Uterus (tissue), 4 donors: ENCODE results near the gene TNRC18. TPM values are rescaled to one million over a fixed set of nuclear protein-coding genes. Genes with fewer than 3 reads are reported as not detected.
"Not testable (repeated sequence)": the region's sequence is repeated elsewhere in the genome, so short reads cannot be mapped to it uniquely, and the experiment has no call there.

ENCODE experiments used
- DNase-seq, 2 donors: peaks; one replicate each; pipeline ENCODE4 v3.0.0-alpha.2; 2019 to 2020
- H3K27ac ChIP-seq, 2 donors: fragments of 200-600 bp; sonication (generic); 1 replicate in 1 of 2; 2 replicates in 1 of 2; pipeline ENCODE4 v1.5.1; 2016 to 2018
- H3K27me3 ChIP-seq, 2 donors: fragments of 200-600 bp; sonication (generic); one replicate each; pipeline ENCODE4 v1.5.1; 2018 to 2019; ENCODE audit warnings: control low read depth in 1 of 2
- H3K36me3 ChIP-seq, 2 donors: fragments of 200-600 bp; sonication (generic); one replicate each; pipeline ENCODE4 v1.5.1; 2019; ENCODE audit warnings: control low read depth in 1 of 2
- H3K4me1 ChIP-seq, 2 donors: fragments of 200-600 bp; sonication (generic); one replicate each; pipeline ENCODE4 v1.5.1; 2018 to 2019; ENCODE audit warnings: control low read depth in 1 of 2
- H3K4me3 ChIP-seq, 2 donors: fragments of 200-600 bp; sonication (generic); 1 replicate in 1 of 2; 2 replicates in 1 of 2; pipeline ENCODE4 v1.5.1; 2018 to 2019; ENCODE audit warnings: mild to moderate bottlenecking in 1 of 2
- H3K9me3 ChIP-seq, 2 donors: fragments of 200-600 bp; sonication (generic); one replicate each; pipeline ENCODE4 v1.5.1; 2019; ENCODE audit warnings: control low read depth in 1 of 2
- CTCF ChIP-seq, 4 experiments: fragments of 200-600 bp in 2 of 4; fragments of 450-650 bp in 2 of 4; sonication (generic) in 2 of 4; IDR thresholded peaks; one replicate each; pipeline ENCODE4 v1.5.1; 2016 to 2019; ENCODE audit warnings: antibody characterized with exemption in 4 of 4, mild to moderate bottlenecking in 2 of 4, moderate library complexity in 1 of 4
- POLR2A ChIP-seq, 2 donors: fragments of 450-650 bp; IDR thresholded peaks; one replicate each; pipeline ENCODE4 v1.6.1; 2016; ENCODE audit warnings: antibody characterized with exemption in 2 of 2, mild to moderate bottlenecking in 1 of 2, moderate library complexity in 1 of 2
- intact Hi-C: fragments of 100-400 bp; cut with DNase I; formaldehyde crosslinking; loops from one replicate; pipeline ENCODE4 v1.15.1; 2023; ENCODE audit warnings: low total_unique reads
- total RNA-seq, 4 donors: library from RNA; depleted of rRNA in 3 of 4; stranded (reverse); fragments of >200 nt in 3 of 4; gene quantifications; one replicate each; pipeline versions ENCODE4 v1.1.0 to v1.2.4, GENCODE V29; 2014 to 2023
- donor health status: DM: yes; HTN: yes; CAD: no.

Gene TNRC18
- total RNA-seq, 4 donors from 2014 or later = 28.2 to 179 (median 62.1) TPM

DNA sequence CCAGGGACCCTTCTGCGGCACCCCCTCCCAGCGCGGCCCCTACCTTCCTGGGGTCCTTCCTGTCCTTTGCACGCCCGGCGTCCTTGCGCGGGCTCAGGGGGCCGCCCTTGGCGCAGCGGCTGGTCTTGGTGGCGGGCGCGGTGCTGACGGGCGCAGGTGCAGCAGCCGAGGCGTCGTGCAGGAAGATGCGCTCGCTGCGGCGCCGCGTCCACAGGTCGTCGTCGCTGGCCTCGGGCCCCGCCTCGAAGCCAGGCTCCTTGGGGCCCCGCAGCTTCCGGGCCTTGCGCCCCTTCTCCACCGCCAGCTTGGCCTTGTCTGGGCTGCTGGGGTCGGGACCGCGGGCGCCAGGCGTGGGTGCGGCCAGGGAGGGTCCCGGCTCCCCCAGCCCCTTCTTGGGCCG is 91.1 kb downstream of the TNRC18 start:
- TF ChIP-seq POLR2A (IDR thresholded peaks at IDR 0.05) (no peak), CTCF (IDR thresholded peaks at IDR 0.05) (no peak)
- H3K27ac ChIP-seq = no peak overlapping the region
- H3K36me3 ChIP-seq = no peaks in the 10 kb centered on the region
- intact Hi-C loops = no loop called here
- no peaks in the 10 kb centered on the region for H3K9me3 ChIP-seq
- H3K4me3 ChIP-seq = no peak overlapping the region
- DNase-seq = no peak
- H3K4me1 ChIP-seq = no peaks in the 10 kb centered on the region
- H3K27me3 ChIP-seq = no peaks in the 10 kb centered on the region

DNA sequence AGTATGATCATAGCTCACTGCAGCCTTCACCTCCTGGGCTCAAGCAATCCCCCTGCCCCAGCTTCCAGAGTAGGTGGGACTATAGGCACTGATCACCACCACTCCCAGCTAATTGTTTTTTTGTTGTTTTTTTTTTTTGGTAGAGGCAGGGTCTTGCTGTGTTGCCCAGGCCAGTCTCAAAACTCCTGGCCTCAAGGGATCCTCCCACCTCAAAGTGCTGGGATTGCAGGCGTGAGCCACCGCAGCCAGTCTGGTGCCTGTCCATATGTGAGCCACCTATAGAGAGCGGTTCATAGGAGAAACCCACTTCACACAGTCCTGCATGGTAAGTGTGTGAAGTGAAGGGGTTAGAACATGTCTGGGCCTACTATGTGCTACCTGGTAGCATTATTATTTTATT is 93.3 kb downstream of the TNRC18 start:
- TF ChIP-seq POLR2A (IDR thresholded peaks at IDR 0.05) (no peak), CTCF (IDR thresholded peaks at IDR 0.05) (no peak)

GRCh38 chr7:5324961-5325360 is 98.7 kb downstream of the TNRC18 start:
- H3K27me3 ChIP-seq = no peaks in the 10 kb centered on the region
- H3K4me1 ChIP-seq = no peaks in the 10 kb centered on the region
- no peak for DNase-seq
- H3K27ac ChIP-seq = no peak overlapping the region
- H3K9me3 ChIP-seq = no peaks in the 10 kb centered on the region
- TF ChIP-seq POLR2A (IDR thresholded peaks at IDR 0.05) = no peak
- no peak for TF ChIP-seq CTCF (IDR thresholded peaks at IDR 0.05)
- H3K36me3 ChIP-seq = no peaks in the 10 kb centered on the region
- intact Hi-C loops = no loop called here
- H3K4me3 ChIP-seq = no peak overlapping the region

More for the DNA sequence above, 93.3 kb downstream of the TNRC18 start:
- intact Hi-C loops = no loop called here
- no peaks in the 10 kb centered on the region for H3K9me3 ChIP-seq
- no peak overlapping the region for H3K4me3 ChIP-seq
- no peak for DNase-seq
- H3K36me3 ChIP-seq = no peaks in the 10 kb centered on the region
- no peak overlapping the region for H3K27ac ChIP-seq
- H3K4me1 ChIP-seq = no peaks in the 10 kb centered on the region
- H3K27me3 ChIP-seq = no peaks in the 10 kb centered on the region

DNA sequence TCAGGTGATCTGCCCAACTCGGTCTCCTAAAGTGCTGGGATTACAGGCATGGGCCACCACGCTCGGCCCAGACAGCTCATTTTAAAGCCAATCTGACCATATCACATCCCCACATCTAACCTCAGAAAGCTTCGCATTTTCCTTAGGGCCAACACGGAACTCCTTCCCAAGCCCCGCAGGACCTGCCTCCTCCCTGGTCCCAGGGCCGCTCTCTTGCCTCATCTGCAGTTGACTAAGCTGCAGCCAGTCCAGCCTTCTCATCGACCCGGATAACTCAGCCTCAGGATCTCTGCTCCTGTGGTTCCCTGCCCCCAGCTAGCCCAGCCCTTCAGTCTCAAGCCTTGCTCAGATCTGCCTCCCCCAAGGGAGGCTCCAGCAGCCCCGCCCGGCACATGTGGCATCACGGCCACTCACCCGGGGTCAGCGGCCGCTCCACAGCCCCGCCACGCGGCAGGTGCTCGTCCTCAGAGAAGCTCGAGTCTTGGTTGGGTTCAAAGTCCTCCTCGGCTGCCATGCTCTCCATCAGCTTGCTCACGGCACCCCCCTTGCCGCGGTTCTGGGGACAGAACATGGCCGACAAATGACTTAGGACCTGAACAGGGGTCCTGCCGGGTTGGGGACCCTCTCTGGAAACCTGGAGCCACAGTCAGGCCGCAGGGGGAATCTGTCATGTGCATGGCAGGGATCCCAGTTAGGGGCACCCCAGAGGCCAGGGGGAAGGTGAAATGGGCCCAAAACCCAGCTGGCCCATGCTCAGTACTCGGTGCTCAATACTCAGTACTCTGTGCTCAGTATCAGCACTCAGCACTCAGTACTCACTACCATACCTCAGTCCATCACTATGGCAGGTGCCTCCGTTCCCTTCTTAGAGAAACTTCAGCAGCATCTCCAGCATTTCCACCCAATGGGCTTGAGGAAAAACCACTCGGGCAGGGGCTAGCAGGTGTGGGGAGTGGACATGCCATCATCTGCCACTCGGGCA is 99.5 kb downstream of the TNRC18 start:
- H3K36me3 ChIP-seq, intact Hi-C loops, H3K4me3 ChIP-seq, H3K4me1 ChIP-seq, H3K9me3 ChIP-seq, DNase-seq, H3K27me3 ChIP-seq, H3K27ac ChIP-seq: not testable (repeated sequence)

DNA sequence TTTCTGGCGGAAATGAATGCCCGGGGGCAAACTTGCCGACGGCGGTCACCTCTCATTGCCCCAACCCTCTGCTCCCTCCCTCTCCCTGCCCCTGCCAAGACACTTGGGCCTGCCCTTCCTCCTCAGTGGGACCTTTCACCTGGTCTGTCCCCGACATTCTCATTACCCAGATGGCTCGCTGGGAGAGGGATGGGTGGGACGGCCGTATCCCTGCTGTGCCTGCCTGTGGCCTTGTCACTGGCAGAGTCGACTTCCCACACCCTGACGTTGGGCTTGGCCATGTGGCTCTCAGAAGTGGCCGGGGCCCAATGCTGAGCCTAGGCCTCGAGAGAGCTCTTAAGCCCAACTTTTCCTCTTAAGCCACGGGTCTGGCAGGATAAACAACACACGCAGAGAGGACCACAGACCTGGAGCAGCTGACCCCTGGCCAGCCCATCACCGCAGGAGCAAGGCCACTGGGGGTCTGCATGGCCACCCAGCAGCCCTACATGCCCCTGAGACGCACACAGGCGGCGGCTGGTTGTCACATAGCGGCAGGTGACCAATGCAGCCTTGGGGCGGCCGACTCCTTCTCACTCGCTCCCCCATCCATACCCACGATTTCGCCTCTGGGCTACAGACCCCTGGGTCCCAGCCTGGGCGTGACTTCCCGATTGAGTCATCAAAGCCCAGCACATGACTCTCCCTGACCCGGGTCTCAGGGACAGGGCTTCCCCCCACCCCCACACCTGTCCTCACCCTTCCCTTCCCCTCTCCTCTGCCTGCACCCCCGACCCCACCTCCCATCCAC is 100.8 kb downstream of the TNRC18 start:
- Histone ChIP-seq H3K9me3 (peaks cover 0 to 11% of the 10 kb centered on the region in 2 donors), H3K27me3 (no peaks in the 10 kb centered on the region), H3K4me1 (no peaks in the 10 kb centered on the region), H3K4me3 (no peak overlapping the region), H3K27ac (no peak overlapping the region), H3K36me3 (no peaks in the 10 kb centered on the region)
- TF ChIP-seq POLR2A (IDR thresholded peaks at IDR 0.05) (no peak), CTCF (IDR thresholded peaks at IDR 0.05) (no peak)
- intact Hi-C loops = no loop called here
- DNase-seq = no peak
